ENCODE data around the gene NKD2.
"Not testable (repeated sequence)": the region's sequence is repeated elsewhere in the genome, so short reads cannot be mapped to it uniquely, and the experiment has no call there.

The NKD2 gene

GRCh38 chr5:999032-999501 lies 9.5 kb upstream of the NKD2 start:
- no peak for DNase-seq

- DNase-seq: no peak
Measured at GRCh38 chr5:999724-1000123, 8.9 kb upstream of the NKD2 start.

GRCh38 chr5:1000329-1000728 lies 8.3 kb upstream of the NKD2 start:
- no peak for DNase-seq

GRCh38 chr5:1000831-1001230 lies 7.8 kb upstream of the NKD2 start:
- DNase-seq: not testable (repeated sequence)

- no peak for DNase-seq
Measured at GRCh38 chr5:1001406-1002270, 7.0 kb upstream of the NKD2 start.

- DNase-seq: no peak
Measured at GRCh38 chr5:1002271-1002546, 6.4 kb upstream of the NKD2 start.

- no peak for DNase-seq
Measured at GRCh38 chr5:1002836-1003235, 5.8 kb upstream of the NKD2 start.

GRCh38 chr5:1003296-1003937 lies 5.2 kb upstream of the NKD2 start:
- no peak for DNase-seq

- peak in 12 of 58 donors; percentile 12 to 65 (median 24) for DNase-seq
Measured at GRCh38 chr5:1004461-1005248, 3.9 kb upstream of the NKD2 start.

- DNase-seq: no peak
Measured at GRCh38 chr5:1005249-1005851, 3.3 kb upstream of the NKD2 start.

GRCh38 chr5:1005904-1006655 lies 2.5 kb upstream of the NKD2 start:
- no peak for DNase-seq

GRCh38 chr5:1006656-1007071 lies 1.9 kb upstream of the NKD2 start:
- no peak for DNase-seq

- no peak for DNase-seq
Measured at GRCh38 chr5:1007221-1007680, 1.4 kb upstream of the NKD2 start.

GRCh38 chr5:1007681-1008450 lies 736 bp upstream of the NKD2 start:
- DNase-seq: no peak

GRCh38 chr5:1009359-1010180 lies 968 bp downstream of the NKD2 start:
- DNase-seq: no peak

- no peak for DNase-seq
Measured at GRCh38 chr5:1010181-1010510, 1.5 kb downstream of the NKD2 start.

GRCh38 chr5:1010641-1011046 lies 2.0 kb downstream of the NKD2 start:
- no peak for DNase-seq

GRCh38 chr5:1011226-1011631 lies 2.6 kb downstream of the NKD2 start:
- no peak for DNase-seq

- DNase-seq: no peak
Measured at GRCh38 chr5:1011741-1012312, 3.2 kb downstream of the NKD2 start.

Data from anterior cingulate cortex (tissue), 58 donors.